ENCODE results near the gene DNMT3L.
"Not testable (repeated sequence)": the region's sequence is repeated elsewhere in the genome, so short reads cannot be mapped to it uniquely, and the experiment has no call there.

The DNMT3L gene

GRCh38 chr21:44275041-44275440 is 13.3 kb upstream of the DNMT3L start:
- DNase-seq = no peak

DNA sequence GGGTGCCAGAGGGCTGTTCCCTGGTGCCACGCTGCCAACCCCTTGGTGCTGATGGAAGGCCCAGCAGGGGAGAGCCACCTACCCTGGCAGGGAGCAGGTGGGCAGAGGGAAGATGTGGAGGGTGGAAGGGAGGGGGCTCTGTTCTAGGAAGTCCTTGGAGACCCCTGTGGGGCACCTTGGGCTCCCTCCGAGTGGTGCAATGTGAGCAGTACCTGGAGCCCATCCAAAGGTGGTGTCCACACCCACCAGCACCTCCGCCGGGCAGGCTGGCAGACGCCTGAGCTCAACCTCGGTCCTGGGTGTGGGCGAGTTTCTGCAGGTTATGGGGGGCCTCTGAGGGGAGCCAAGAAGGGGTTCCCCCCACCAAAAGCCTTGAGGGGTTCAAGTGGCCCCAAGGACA is 11.3 kb upstream of the DNMT3L start:
- DNase-seq = no peak

GRCh38 chr21:44272284-44272858 is 10.7 kb upstream of the DNMT3L start:
- no peak for DNase-seq

GRCh38 chr21:44271558-44272283 is 10.0 kb upstream of the DNMT3L start:
- DNase-seq = no peak

DNA sequence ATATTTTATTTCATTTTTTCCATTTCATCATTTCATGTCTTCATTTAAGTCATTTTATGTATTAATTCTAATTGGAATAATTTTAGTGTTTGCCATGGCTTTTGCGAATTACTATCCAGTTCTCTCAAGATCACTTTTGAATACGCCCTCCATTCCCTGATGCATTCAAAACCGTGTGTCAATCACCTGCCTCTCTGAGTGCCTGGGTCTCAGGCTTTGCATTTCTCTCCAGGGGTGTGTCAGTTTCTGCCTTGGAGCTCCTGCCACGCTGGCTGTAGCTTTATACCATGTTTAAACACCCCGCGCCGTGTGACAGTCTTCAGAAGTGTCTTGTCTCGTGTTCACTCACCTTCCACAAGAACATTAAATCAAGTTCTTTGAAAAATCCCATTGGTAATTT is 7.4 kb upstream of the DNMT3L start:
- DNase-seq = no peak

DNA sequence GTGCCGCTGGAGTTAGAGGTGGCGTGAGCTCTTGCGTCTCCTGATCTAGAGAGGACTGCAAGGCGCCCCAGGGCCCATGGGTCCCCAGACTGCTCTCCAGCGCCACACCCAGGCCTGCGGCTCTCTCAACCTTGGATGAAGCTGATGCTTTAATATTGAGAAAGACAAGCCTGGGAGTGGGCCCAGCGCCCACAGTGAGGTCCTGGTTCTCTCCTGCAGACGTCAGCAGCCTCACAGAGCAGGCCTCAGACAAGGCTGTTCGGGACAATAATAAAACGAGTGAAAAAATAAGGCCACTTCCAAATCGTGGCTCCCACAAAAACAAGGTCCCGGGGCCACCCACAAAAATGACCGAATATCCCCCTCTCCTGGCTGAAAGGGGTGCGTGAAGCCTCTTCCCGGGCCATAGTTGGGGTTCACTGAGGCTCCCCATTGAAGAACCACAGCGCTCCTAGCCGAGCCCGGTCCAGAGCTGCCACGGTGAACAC is 6.0 kb upstream of the DNMT3L start:
- no peak for DNase-seq

DNA sequence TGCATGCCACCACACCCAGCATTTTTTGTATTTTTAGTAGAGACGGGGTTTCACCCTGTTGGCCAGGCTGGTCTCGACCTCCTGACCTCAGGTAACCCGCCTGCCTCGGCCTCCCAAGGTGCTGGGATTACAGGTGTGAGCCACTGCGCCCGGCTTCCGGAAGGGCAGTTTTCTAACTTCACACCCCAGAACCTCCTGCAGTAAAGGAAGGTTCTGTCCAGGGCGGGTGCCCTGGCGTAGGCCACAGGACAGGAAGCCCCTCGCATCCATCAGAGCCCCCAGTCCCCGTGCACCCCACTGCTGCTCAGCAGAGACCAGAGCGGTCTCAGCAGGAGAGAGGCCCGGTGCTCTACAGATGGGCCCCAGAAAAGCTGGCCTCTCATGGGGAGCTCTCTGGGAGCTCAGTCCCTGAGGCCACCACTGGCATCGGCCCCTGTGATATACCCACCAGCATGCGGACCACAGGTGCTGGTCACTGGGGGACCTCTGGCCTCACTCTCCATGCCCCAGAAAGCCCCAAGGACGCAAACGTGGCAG is 4.1 kb upstream of the DNMT3L start:
- DNase-seq = no peak

GRCh38 chr21:44263768-44264167 is 2.1 kb upstream of the DNMT3L start:
- DNase-seq = no peak

DNA sequence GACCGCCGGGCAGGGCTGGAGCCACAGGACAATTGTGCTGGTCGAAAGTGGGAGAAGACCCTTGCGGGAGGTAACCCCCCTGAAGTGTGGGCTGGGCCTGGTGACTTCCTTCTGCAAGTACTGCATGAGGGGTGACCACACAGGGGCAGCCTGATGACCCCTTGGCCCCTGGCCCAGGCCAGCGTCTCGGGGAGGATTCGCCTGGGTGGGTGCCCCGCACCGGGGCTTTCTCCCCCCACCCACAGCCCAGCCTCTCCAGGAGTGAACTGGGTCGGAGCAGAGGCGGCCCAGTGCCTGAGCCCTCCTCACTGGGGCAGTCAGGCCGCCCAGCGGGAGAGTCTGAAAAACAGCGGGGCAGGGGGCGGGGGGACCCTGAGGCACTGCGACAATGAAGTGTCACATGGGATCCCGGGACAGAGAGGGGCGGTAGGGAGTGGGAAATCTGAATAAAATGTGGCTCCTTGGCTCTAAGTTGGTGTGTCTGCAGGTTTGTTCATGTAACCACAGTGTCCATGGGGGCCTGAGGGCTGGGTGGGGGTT is 1.6 kb upstream of the DNMT3L start:
- DNase-seq = no peak

DNA sequence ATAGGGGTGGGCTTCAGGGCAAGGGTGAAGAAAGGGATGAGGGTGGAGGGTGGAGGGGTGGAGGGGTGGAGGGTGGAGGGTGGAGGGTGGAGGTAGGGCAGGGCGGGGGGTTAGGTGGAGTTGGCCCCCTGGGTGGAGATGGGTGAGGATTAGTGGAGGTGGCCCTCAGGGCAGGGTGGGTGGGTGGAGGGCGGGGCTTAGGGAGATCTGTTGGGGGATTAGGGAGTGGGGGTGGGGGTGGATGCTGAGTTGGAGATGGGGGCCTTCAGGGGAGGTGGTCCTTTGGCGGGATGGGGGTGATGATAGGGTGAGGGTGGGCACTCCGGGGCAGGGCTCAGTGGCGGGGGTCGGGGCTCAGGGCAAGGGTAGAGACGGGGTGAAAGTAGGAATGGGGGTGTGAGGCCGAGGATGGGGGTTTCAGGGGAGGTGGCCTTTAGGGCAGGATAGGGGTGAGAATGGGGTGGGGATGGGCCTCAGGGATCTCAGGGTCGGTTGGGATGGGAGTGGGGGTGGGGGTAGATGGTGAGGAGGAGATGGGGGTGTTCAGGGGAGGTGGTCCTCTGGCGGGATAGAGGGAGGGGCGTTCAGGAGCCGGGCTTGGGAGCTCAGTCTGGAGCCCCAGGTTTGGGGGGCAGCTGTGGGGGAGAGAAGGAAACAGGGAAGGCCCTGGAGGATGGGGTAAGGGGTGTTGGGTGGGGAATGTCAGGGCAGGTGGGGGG is 800 bp upstream of the DNMT3L start:
- no peak for DNase-seq

DNA sequence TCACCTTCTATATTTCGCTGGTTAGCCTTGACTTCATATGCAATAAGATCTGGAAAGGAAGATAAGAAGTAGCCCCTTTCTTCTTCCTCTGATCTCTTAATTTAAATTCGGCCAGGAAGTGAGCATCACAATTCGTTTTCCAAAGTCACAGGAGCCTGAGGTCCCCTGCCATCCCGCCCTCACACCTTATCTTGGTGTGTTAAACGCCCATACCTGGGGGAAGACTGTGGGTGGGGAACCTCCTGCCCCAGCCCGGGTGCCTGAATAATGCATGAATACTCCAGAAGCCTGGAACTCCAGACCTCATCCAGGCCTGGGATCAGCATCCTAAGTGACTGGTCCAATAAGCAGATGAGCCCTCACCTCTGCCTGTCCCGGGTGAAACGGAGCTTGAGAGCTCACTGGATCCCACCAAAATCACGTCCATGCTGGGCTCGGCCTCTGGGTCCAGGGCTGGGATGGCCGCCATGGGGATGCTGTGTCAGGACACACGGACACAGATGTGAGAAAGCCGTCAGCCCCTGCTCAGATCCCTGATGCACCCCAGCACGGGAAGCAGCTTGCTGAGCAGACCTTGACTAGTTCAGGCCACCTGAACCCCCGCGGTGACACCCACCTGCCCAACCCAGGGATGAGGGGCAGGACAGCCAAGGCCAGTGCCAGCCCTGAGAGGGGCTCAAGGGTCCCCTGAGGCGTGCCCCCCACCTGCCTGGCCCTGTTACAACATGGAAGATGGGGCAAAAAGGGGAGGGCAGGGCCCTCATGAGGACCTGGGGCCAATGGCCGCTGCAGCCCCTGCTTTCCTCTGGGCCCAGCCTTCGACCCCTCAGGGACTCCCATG is 686 bp downstream of the DNMT3L start:
- no peak for DNase-seq

DNA sequence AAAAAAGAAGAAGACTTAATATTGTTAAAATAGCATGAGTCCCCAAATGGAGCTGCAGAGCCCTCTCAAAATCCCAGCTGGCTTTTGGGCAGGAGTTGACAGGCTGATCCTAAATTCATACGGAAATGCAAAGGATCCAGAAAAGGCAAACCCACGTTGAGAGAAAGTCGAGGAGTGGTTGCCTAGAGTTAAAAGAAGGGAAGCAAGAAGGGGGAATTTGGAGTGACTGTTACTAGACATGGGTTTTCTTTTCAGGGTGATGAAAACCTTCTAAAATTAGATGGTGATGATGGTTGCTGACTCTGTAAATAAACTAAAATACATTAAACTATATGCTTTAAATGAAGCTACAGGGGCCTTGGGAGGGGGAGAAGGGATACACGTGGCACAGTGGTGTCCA is 1.6 kb downstream of the DNMT3L start:
- no peak for DNase-seq

DNA sequence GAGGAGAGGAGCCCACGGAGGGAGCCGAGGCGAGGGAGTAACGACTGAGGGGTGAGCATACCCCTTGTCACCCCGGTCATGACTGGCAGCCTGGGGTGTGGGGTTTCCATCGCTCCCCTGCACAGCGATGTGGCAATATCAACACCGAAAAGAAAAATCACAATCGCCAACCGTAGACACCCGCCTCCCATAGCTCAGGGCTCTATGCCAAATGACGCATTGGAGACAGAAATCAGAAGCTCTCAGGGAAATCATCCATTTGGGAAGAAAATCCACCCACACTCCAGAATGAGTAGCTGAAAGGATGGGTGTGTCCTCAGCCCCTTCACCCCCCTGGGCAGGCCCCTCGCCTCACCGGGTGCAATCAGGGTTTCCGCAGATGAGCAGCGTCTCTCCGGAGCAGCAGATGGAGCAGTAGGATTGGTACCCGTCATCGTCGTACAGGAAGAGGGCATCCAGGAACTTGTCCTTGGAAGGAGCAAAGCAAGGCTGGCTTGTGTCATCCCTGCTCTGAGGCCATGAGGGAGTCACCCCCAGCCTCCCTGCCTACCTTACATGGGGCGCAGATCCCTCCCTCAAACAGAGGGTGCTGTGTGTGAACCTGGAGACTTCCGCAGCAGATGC is 2.5 kb downstream of the DNMT3L start:
- DNase-seq = no peak

DNA sequence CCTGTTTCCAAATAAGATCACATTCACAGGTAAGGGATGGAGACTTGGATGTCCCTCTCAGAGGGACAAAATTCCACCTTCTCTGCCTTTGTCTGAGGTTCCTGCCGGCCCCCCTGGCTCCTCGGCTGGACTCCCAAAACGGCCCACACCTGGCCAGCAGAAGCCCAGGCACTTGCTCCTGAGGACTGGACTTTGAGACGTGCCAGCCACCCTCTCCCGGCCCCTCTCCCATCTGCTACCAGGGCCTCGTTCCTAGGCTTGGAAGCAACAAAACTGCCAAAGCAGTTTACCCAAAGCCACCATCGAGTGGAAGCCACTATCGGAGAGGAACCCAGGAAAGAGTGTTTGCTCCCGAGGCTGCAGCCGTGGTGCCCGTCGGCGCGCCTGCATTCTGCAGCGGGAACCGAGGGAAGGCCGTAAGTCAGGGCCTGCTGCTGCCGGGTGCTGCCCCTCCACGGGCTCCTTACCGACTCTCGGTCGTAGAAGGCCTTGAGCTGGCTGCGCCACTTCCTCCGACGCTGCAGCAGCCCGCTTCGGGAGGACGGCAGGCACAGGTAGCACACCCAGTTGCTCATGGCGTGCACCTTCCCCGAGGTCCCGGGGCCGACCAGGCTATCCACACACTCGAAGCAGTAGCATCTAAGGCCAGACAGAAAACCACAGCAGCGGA is 3.5 kb downstream of the DNMT3L start:
- DNase-seq = no peak

DNA sequence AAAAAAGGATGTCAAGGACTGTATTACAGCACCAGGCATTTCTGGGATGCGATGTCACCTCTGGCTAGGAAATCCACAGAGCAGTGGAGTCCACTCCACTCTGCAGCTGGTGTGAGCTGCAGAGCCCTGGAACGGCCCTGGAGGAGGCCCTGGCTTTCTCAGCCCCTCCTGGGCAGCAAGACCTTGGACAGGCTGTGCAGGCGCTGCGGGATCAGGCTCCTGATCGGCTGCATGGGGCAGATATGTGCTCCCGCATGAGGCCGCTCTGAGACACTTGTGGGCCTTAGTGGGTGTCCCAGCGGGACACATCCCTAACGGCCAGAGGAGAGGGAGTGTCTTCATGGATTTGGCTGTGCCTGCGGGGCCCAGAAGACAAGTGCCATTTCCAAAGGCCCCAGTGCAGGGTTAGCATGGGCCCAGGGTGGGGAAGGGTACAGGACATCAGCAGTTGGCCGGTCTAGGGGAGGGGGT is 6.2 kb downstream of the DNMT3L start:
- DNase-seq = no peak

DNA sequence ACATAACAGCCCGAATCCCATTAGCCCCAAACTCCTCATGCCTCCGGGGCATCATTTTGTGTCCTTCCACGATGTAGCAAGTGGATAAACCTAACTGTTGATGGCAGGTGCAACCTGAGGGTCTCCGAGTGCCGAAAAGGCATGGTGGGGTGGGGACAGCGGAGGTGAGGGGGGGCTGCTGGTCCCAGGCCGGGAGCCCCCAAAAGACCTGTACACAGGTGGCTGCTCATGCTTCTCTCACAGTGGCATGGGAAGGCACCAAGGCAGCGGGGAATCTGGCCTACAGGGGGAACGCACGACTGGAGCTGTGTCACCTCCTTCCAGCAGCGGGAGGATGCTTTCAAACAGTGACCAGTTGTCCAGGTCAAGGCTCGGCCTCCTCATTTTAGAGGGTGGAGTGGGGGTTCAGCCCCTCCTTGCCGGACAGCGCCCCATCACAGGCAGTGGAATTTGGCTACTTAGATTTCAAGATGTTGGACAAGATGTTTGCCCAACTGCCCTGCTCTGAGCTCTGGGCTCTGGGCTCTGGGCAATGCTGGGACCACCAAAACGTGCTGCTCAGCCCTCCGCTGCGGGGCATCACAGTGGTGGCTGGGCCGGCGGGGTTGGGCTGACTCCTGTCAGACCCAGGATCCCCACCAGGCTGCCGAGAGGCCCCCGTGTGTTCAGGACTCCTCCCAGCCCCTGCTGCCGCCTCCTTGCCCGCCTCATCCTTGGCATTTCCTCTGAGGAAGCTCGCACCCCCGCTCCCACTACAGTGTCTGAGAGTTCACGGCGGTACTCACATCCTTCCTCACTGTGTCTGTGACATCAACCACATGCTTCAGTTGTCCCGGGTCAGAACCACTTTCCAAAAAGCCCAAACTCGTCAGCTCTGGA is 7.6 kb downstream of the DNMT3L start:
- DNase-seq = no peak

- DNase-seq = not testable (repeated sequence)
These were observed 12.3 kb downstream of the DNMT3L start for GRCh38 chr21:44249204-44250037.

GRCh38 chr21:44247904-44248303 is 13.8 kb downstream of the DNMT3L start:
- DNase-seq = not testable (repeated sequence)

DNA sequence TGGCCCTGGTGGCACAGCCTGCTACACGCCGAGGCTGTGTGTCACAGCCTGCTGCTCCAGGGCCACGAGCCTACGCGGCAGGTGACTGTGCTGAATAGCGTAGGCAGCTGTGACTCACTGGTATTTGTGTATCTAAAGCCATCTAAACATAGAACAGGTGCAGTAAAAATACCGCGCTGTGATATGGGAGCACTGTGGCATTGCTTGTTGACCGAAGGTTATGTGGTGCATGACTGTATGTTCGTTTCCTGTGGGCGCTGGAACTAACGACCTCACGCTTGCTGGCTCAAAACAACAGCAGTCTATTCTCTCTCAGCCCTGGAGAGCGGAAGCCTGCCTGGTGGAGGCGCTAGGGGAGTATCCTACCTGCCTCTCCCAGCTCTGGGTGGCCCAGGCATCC is 17.7 kb downstream of the DNMT3L start:
- not testable (repeated sequence) for DNase-seq
